KMS-11 (cell line): ENCODE results near the gene RSU1.
"Not testable (repeated sequence)": the region's sequence is repeated elsewhere in the genome, so short reads cannot be mapped to it uniquely, and the experiment has no call there.

ENCODE experiments used
- H2AFZ ChIP-seq: fragments of 200-600 bp; sonication (generic); 2 replicates; pipeline ENCODE4 v1.6.1; 2016; ENCODE audit warnings: antibody characterized with exemption, mixed run types, low read depth
- H3K27ac ChIP-seq: fragments of 200-600 bp; sonication (generic); 2 replicates; pipeline ENCODE4 v1.6.1; 2016; ENCODE audit warnings: mild to moderate bottlenecking, mixed run types
- H3K27me3 ChIP-seq: fragments of 200-600 bp; sonication (generic); 2 replicates; pipeline ENCODE4 v1.6.1; 2017; ENCODE audit warnings: mild to moderate bottlenecking, low read depth, mixed run types, moderate library complexity; ENCODE audit not compliant: insufficient read depth
- H3K36me3 ChIP-seq: fragments of 200-600 bp; sonication (generic); 2 replicates; pipeline ENCODE4 v1.6.1; 2017; ENCODE audit warnings: mild to moderate bottlenecking, mixed run types; ENCODE audit not compliant: insufficient read depth
- H3K4me1 ChIP-seq: fragments of 200-600 bp; sonication (generic); 2 replicates; pipeline ENCODE4 v1.6.1; 2016; ENCODE audit warnings: mild to moderate bottlenecking, low read depth, mixed run types; ENCODE audit not compliant: poor library complexity, severe bottlenecking
- H3K4me2 ChIP-seq: fragments of 200-600 bp; sonication (generic); 2 replicates; pipeline ENCODE4 v1.7.0; 2016; ENCODE audit warnings: mild to moderate bottlenecking, mixed run types
- H3K4me3 ChIP-seq: fragments of 200-600 bp; sonication (generic); IDR thresholded peaks from 2 replicates; pipeline ENCODE4 v1.6.1; 2017; ENCODE audit warnings: low read depth, low read length, mixed read lengths; ENCODE audit not compliant: insufficient read depth
- H3K79me2 ChIP-seq: fragments of 200-600 bp; sonication (generic); 2 replicates; pipeline ENCODE4 v1.6.1; 2016; ENCODE audit warnings: low read depth, mixed run types; ENCODE audit not compliant: insufficient read depth
- H3K9ac ChIP-seq: fragments of 200-600 bp; sonication (generic); 2 replicates; pipeline ENCODE4 v1.6.1; 2016; ENCODE audit warnings: mild to moderate bottlenecking, mixed run types
- H4K20me1 ChIP-seq: fragments of 200-600 bp; sonication (generic); 2 replicates; pipeline ENCODE4 v1.6.1; 2016; ENCODE audit warnings: mild to moderate bottlenecking, mixed run types; ENCODE audit not compliant: insufficient read depth
- CTCF ChIP-seq: fragments of 200-600 bp; sonication (generic); conservative IDR thresholded peaks from 2 replicates; pipeline ENCODE4 v1.6.1; 2017; ENCODE audit warnings: low read depth, mild to moderate bottlenecking, antibody characterized with exemption, low read length, moderate library complexity, mixed read lengths

RSU1 gene

GRCh38 chr10:16828701-16829175 is 11.5 kb upstream of the RSU1 start:
- no peaks in the 10 kb centered on the region for H3K79me2 ChIP-seq
- no peak for TF ChIP-seq CTCF
- no peak overlapping the region for H3K4me3 ChIP-seq
- H3K4me2 ChIP-seq: no peak overlapping the region
- no peaks in the 10 kb centered on the region for H3K27me3 ChIP-seq
- H3K36me3 ChIP-seq: no peaks in the 10 kb centered on the region
- no peak overlapping the region for H3K9ac ChIP-seq
- H3K27ac ChIP-seq: no peak overlapping the region
- H4K20me1 ChIP-seq: no peaks in the 10 kb centered on the region
- H2AFZ ChIP-seq: peak overlapping the region; percentile 39
- H3K4me1 ChIP-seq: peaks cover 7% of the 10 kb centered on the region

- peak overlapping the region; percentile 39 for H2AFZ ChIP-seq
- H3K4me2 ChIP-seq: no peak overlapping the region
- no peak overlapping the region for H3K27ac ChIP-seq
- no peak overlapping the region for H3K9ac ChIP-seq
- TF ChIP-seq CTCF: peak; percentile 78
- H4K20me1 ChIP-seq: no peaks in the 10 kb centered on the region
- peaks cover 7% of the 10 kb centered on the region for H3K4me1 ChIP-seq
- H3K79me2 ChIP-seq: no peaks in the 10 kb centered on the region
- no peaks in the 10 kb centered on the region for H3K27me3 ChIP-seq
- no peaks in the 10 kb centered on the region for H3K36me3 ChIP-seq
- H3K4me3 ChIP-seq: no peak overlapping the region
Measured at GRCh38 chr10:16828114-16828568, 10.9 kb upstream of the RSU1 start.

- H2AFZ ChIP-seq, H3K27ac ChIP-seq, H3K9ac ChIP-seq, H3K27me3 ChIP-seq, H3K4me3 ChIP-seq, H3K79me2 ChIP-seq, H3K4me1 ChIP-seq, H4K20me1 ChIP-seq, H3K4me2 ChIP-seq, H3K36me3 ChIP-seq: not testable (repeated sequence)
Measured at GRCh38 chr10:16827474-16827873, 10.2 kb upstream of the RSU1 start.

- H3K4me3 ChIP-seq: no peak overlapping the region
- no peak for TF ChIP-seq CTCF
Measured at GRCh38 chr10:16822726-16823360, 5.6 kb upstream of the RSU1 start.

GRCh38 chr10:16822027-16822426 is 4.8 kb upstream of the RSU1 start:
- no peaks in the 10 kb centered on the region for H4K20me1 ChIP-seq
- no peak overlapping the region for H3K27ac ChIP-seq
- peaks cover 8% of the 10 kb centered on the region for H3K4me1 ChIP-seq
- H3K79me2 ChIP-seq: no peaks in the 10 kb centered on the region
- no peak overlapping the region for H2AFZ ChIP-seq
- H3K9ac ChIP-seq: no peak overlapping the region
- H3K4me2 ChIP-seq: no peak overlapping the region
- H3K4me3 ChIP-seq: no peak overlapping the region
- no peaks in the 10 kb centered on the region for H3K27me3 ChIP-seq
- H3K36me3 ChIP-seq: no peaks in the 10 kb centered on the region
- TF ChIP-seq CTCF: no peak

More at GRCh38 chr10:16822726-16823360, 5.6 kb upstream of the RSU1 start:
- Histone ChIP-seq H3K4me1 (peaks cover 12% of the 10 kb centered on the region), H4K20me1 (no peaks in the 10 kb centered on the region), H3K27me3 (no peaks in the 10 kb centered on the region), H2AFZ (no peak overlapping the region), H3K9ac (no peak overlapping the region), H3K79me2 (no peaks in the 10 kb centered on the region), H3K4me2 (no peak overlapping the region), H3K36me3 (no peaks in the 10 kb centered on the region), H3K27ac (no peak overlapping the region)
